GM12892 (cell line): Measurements from ENCODE around the gene LHX2.

Experiments used
- POLR2A ChIP-seq: IDR thresholded peaks from 2 replicates; pipeline ENCODE4 v1.6.1; 2011; ENCODE audit warnings: low read depth, low read length, control low read depth
- TAF1 ChIP-seq: IDR thresholded peaks from 2 replicates; pipeline ENCODE4 v1.6.1; 2011; ENCODE audit warnings: low read depth, mild to moderate bottlenecking, control low read depth, low read length, borderline replicate concordance

- no peak for TF ChIP-seq POLR2A
- TF ChIP-seq TAF1: no peak
Measured at GRCh38 chr9:124006448-124007361, 4.9 kb upstream of the LHX2 start.
